ENCODE measurements around the gene RBMX2. TPM values are rescaled to one million over a fixed set of nuclear protein-coding genes. Genes with fewer than 3 reads are reported as not detected.
"Not testable (repeated sequence)": the region's sequence is repeated elsewhere in the genome, so short reads cannot be mapped to it uniquely, and the experiment has no call there.

RBMX2 gene
- total and polyA plus RNA-seq, 2 donors: 20.6 to 24.0 TPM

- H3K4me1 ChIP-seq (ENCODE audit: insufficient read depth): no peaks in the 10 kb centered on the region
- no peak overlapping the region for H3K27ac ChIP-seq (ENCODE audit: low read depth)
- WGBS: 77% methylated on average over 2 of the region's 2 CpGs
- no peaks in the 10 kb centered on the region for H3K36me3 ChIP-seq (ENCODE audit: insufficient read depth)
- DNase-seq (ENCODE audit: extremely low spot score): no peak
- no peak overlapping the region for H3K4me3 ChIP-seq (ENCODE audit: low read depth, low read length)
Observed at GRCh38 chrX:130418066-130418465, 16.3 kb downstream of the RBMX2 start.

DNA sequence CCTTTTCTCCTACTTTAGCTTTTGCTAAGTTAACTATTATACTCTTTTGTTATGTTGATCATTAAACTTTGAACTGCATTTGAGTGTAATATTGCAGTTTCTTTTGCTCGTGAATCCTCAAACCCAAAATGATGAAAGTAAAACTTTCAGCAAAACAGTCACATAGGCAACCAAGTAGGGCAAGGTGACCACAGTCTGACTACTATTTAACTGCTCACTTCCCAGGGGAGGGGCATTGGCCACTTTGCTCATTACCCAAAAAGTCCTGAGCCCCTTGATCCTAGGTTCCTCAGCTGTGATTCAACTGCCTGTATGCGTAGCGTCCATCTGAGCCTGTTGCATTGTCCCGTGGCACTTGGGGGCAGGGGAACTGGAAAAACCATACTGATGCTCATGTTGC is 17.0 kb downstream of the RBMX2 start:
- Histone ChIP-seq H3K4me1 (ENCODE audit: insufficient read depth) (no peaks in the 10 kb centered on the region), H3K36me3 (ENCODE audit: insufficient read depth) (no peaks in the 10 kb centered on the region), H3K27ac (ENCODE audit: low read depth) (no peak overlapping the region), H3K4me3 (ENCODE audit: low read depth, low read length) (no peak overlapping the region)
- no peak for DNase-seq (ENCODE audit: extremely low spot score)
- WGBS: 88% methylated on average over 4 of the region's 4 CpGs

DNA sequence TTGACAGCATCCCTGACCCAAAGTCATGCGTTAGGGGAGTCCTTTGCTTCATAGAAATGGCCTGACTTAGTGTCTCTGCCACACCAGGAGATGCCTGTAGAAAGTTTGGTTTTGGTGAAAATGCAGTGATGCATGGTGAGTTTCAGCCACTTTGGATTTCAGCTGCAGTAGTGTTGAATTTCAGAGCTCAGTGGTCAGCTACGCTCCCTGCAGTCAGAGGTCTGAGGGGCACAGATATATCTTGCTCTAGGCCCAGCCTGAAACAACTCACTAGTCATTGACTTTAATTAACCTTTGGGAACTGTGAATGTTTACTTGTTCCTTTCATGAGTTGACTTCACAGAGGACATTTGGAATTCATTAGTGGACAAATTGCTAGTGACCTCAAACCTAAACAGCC is 17.5 kb downstream of the RBMX2 start:
- Histone ChIP-seq H3K36me3 (ENCODE audit: insufficient read depth) (no peaks in the 10 kb centered on the region), H3K4me1 (ENCODE audit: insufficient read depth) (no peaks in the 10 kb centered on the region), H3K4me3 (ENCODE audit: low read depth, low read length) (no peak overlapping the region), H3K27ac (ENCODE audit: low read depth) (no peak overlapping the region)
- no peak for DNase-seq (ENCODE audit: extremely low spot score)
- WGBS: 49% methylated on average over 2 of the region's 2 CpGs

- no peak overlapping the region for H3K27ac ChIP-seq (ENCODE audit: low read depth)
- DNase-seq (ENCODE audit: extremely low spot score): no peak
- 93% methylated on average over 6 of the region's 6 CpGs for WGBS
- H3K4me1 ChIP-seq (ENCODE audit: insufficient read depth): no peaks in the 10 kb centered on the region
- H3K36me3 ChIP-seq (ENCODE audit: insufficient read depth): no peaks in the 10 kb centered on the region
- no peak overlapping the region for H3K4me3 ChIP-seq (ENCODE audit: low read depth, low read length)
Observed at GRCh38 chrX:130426531-130426930, 24.7 kb downstream of the RBMX2 start.

GRCh38 chrX:130429236-130429635 is 27.4 kb downstream of the RBMX2 start:
- H3K4me3 ChIP-seq (ENCODE audit: low read depth, low read length): not testable (repeated sequence)

DNA sequence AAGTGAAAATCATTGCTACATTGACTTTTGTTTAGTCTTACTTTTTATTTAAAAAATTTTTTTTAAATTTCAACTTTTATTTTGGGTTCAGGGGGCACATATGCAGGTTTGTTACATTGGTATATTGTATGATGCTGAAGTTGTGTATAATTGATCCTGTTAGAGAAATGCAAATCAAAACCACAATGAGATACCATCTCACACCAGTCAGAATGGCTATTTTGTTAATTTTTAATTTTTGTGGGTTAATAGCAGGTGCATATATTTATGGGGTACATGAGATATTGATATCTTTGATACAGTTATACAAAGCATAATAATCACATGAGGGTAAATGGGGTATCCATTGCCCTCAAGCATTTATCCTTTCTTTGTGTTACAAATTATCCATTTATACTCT is 34.1 kb downstream of the RBMX2 start:
- Histone ChIP-seq H3K4me3 (ENCODE audit: low read depth, low read length) (no peak overlapping the region), H3K27ac (ENCODE audit: low read depth) (no peak overlapping the region), H3K4me1 (ENCODE audit: insufficient read depth) (no peaks in the 10 kb centered on the region), H3K36me3 (ENCODE audit: insufficient read depth) (no peaks in the 10 kb centered on the region)
- DNase-seq (ENCODE audit: extremely low spot score): no peak

More at GRCh38 chrX:130429236-130429635, 27.4 kb downstream of the RBMX2 start:
- 81% methylated on average over 5 of the region's 5 CpGs for WGBS
- H3K27ac ChIP-seq (ENCODE audit: low read depth); DNase-seq (ENCODE audit: extremely low spot score); H3K4me1 ChIP-seq (ENCODE audit: insufficient read depth); H3K36me3 ChIP-seq (ENCODE audit: insufficient read depth): not testable (repeated sequence)

- not testable (repeated sequence) for H3K4me1 ChIP-seq (ENCODE audit: insufficient read depth); DNase-seq (ENCODE audit: extremely low spot score); H3K4me3 ChIP-seq (ENCODE audit: low read depth, low read length); H3K27ac ChIP-seq (ENCODE audit: low read depth); H3K36me3 ChIP-seq (ENCODE audit: insufficient read depth)
- WGBS: 91% methylated on average over 2 of the region's 2 CpGs
Observed at GRCh38 chrX:130437996-130438395, 36.2 kb downstream of the RBMX2 start.

GRCh38 chrX:130443875-130444274 is 42.1 kb downstream of the RBMX2 start:
- Histone ChIP-seq H3K4me1 (ENCODE audit: insufficient read depth) (no peaks in the 10 kb centered on the region), H3K36me3 (ENCODE audit: insufficient read depth) (no peaks in the 10 kb centered on the region), H3K27ac (ENCODE audit: low read depth) (no peak overlapping the region), H3K4me3 (ENCODE audit: low read depth, low read length) (no peak overlapping the region)
- no peak for DNase-seq (ENCODE audit: extremely low spot score)

GRCh38 chrX:130444641-130445336 is 43.0 kb downstream of the RBMX2 start:
- Histone ChIP-seq H3K4me3 (ENCODE audit: low read depth, low read length) (no peak overlapping the region), H3K36me3 (ENCODE audit: insufficient read depth) (no peaks in the 10 kb centered on the region), H3K27ac (ENCODE audit: low read depth) (no peak overlapping the region), H3K4me1 (ENCODE audit: insufficient read depth) (no peaks in the 10 kb centered on the region)
- no peak for DNase-seq (ENCODE audit: extremely low spot score)
- 86% methylated on average over 1 of the region's 1 CpG for whole genome bisulfite sequencing

- no peaks in the 10 kb centered on the region for H3K4me1 ChIP-seq (ENCODE audit: insufficient read depth)
- no peak overlapping the region for H3K27ac ChIP-seq (ENCODE audit: low read depth)
- 55% methylated on average over 4 of the region's 4 CpGs for WGBS
- no peak for DNase-seq (ENCODE audit: extremely low spot score)
- no peaks in the 10 kb centered on the region for H3K36me3 ChIP-seq (ENCODE audit: insufficient read depth)
- H3K4me3 ChIP-seq (ENCODE audit: low read depth, low read length): no peak overlapping the region
Observed at GRCh38 chrX:130446974-130447373, 45.2 kb downstream of the RBMX2 start.

Other genes with a start within 250 kb of the RBMX2 start
- 10.8 TPM for gene AIFM1, start 236.1 kb upstream of the RBMX2 start, total RNA-seq
- 26.2 TPM for gene AIFM1, start 236.1 kb upstream of the RBMX2 start, polyA plus RNA-seq
- 2.5 TPM for gene RAB33A, start 230.0 kb upstream of the RBMX2 start, total RNA-seq
- gene RAB33A, start 230.0 kb upstream of the RBMX2 start, polyA plus RNA-seq: 2.4 TPM
- gene ZNF280C, start 133.1 kb upstream of the RBMX2 start, total RNA-seq: 13.0 TPM
- gene ZNF280C, start 133.1 kb upstream of the RBMX2 start, polyA plus RNA-seq: 2.0 TPM
- gene SLC25A14, start 62.1 kb upstream of the RBMX2 start, total RNA-seq: 14.1 TPM
- gene SLC25A14, start 62.1 kb upstream of the RBMX2 start, polyA plus RNA-seq: 8.5 TPM
- not detected for gene GPR119, start 16.3 kb upstream of the RBMX2 start, total RNA-seq
- not detected for gene GPR119, start 16.3 kb upstream of the RBMX2 start, polyA plus RNA-seq

Measured in urinary bladder (tissue), 4 donors.